ENCODE results near the gene SYCE1. TPM values are rescaled to one million over a fixed set of nuclear protein-coding genes. Genes with fewer than 3 reads are reported as not detected.
"Not testable (repeated sequence)": the region's sequence is repeated elsewhere in the genome, so short reads cannot be mapped to it uniquely, and the experiment has no call there.

SYCE1 gene
- total RNA-seq, 5 donors from 2014 or later (not counting 1 experiment from before 2014, with no cell fraction given) = 0.32 to 1.6 (median 0.59) TPM; not detected in 1

- DNase-seq; H3K4me1 Mint-ChIP-seq; H3K4me3 ChIP-seq (ENCODE audit: control insufficient read depth in 1 of 2, extremely low read depth in 1 of 2, low read length in 1 of 2); H3K36me3 Mint-ChIP-seq; H3K27ac ChIP-seq (ENCODE audit: low read length); H3K36me3 ChIP-seq (ENCODE audit: control insufficient read depth in 2 of 2, extremely low read depth in 1 of 2, insufficient read depth in 1 of 2, low read length in 1 of 2); POLR2A ChIA-PET; H3K4me1 ChIP-seq (ENCODE audit: control insufficient read depth in 1 of 2, extremely low read depth in 1 of 2, insufficient read depth in 2 of 2, low read length in 2 of 2); ATAC-seq (replicated peaks in 1 of 4); H3K4me3 Mint-ChIP-seq; H3K27ac Mint-ChIP-seq; H3K9me3 ChIP-seq; CTCF ChIA-PET: not testable (repeated sequence)
- Mint-ChIP-seq H3K9me3 (peaks cover 0 to 12% (median 0%) of the 10 kb centered on the region in 3 donors), H3K27me3 (peaks cover 68 to 80% of the 10 kb centered on the region in 2 donors)
- WGBS (ENCODE audit: insufficient coverage) = 83% methylated on average over 2 of the region's 2 CpGs
- H3K27me3 ChIP-seq (replicated peaks in 1 of 2; ENCODE audit: control insufficient read depth in 2 of 2, extremely low read depth in 1 of 2, insufficient read depth in 2 of 2, low read length in 1 of 2) = peaks cover 2 to 22% of the 10 kb centered on the region in 2 experiments
Observed at GRCh38 chr10:133603434-133603833, 38.1 kb upstream of the SYCE1 start.

- H3K4me1 Mint-ChIP-seq = no peaks in the 10 kb centered on the region
Observed at GRCh38 chr10:133600657-133601056, 35.3 kb upstream of the SYCE1 start.

GRCh38 chr10:133599869-133600268 is 34.5 kb upstream of the SYCE1 start:
- peaks cover 0 to 19% of the 10 kb centered on the region in 2 experiments for H3K27me3 ChIP-seq (replicated peaks in 1 of 2; ENCODE audit: control insufficient read depth in 2 of 2, extremely low read depth in 1 of 2, insufficient read depth in 2 of 2, low read length in 1 of 2)
- POLR2A ChIA-PET; H3K4me3 Mint-ChIP-seq; H3K4me1 Mint-ChIP-seq; H3K36me3 Mint-ChIP-seq; H3K9me3 Mint-ChIP-seq; DNase-seq; H3K4me1 ChIP-seq (ENCODE audit: control insufficient read depth in 1 of 2, extremely low read depth in 1 of 2, insufficient read depth in 2 of 2, low read length in 2 of 2); H3K36me3 ChIP-seq (ENCODE audit: control insufficient read depth in 2 of 2, extremely low read depth in 1 of 2, insufficient read depth in 1 of 2, low read length in 1 of 2); H3K4me3 ChIP-seq (ENCODE audit: control insufficient read depth in 1 of 2, extremely low read depth in 1 of 2, low read length in 1 of 2); H3K27ac ChIP-seq (ENCODE audit: low read length); H3K27ac Mint-ChIP-seq; CTCF ChIA-PET; ATAC-seq (replicated peaks in 1 of 4); H3K9me3 ChIP-seq: not testable (repeated sequence)
- WGBS (ENCODE audit: insufficient coverage) = no CpG with 5 or more reads among the region's 8 CpGs
- peaks cover 66 to 86% of the 10 kb centered on the region in 2 donors for H3K27me3 Mint-ChIP-seq

More at GRCh38 chr10:133600657-133601056, 35.3 kb upstream of the SYCE1 start:
- ATAC-seq (replicated peaks in 1 of 4) (no peak), DNase-seq (no peak)
- H3K4me3 Mint-ChIP-seq = no peak overlapping the region
- Histone ChIP-seq H3K9me3 (no peaks in the 10 kb centered on the region), H3K27ac (ENCODE audit: low read length) (no peak overlapping the region), H3K4me3 (ENCODE audit: control insufficient read depth in 1 of 2, extremely low read depth in 1 of 2, low read length in 1 of 2) (no peak overlapping the region), H3K4me1 (ENCODE audit: control insufficient read depth in 1 of 2, extremely low read depth in 1 of 2, insufficient read depth in 2 of 2, low read length in 2 of 2) (no peaks in the 10 kb centered on the region), H3K27me3 (replicated peaks in 1 of 2; ENCODE audit: control insufficient read depth in 2 of 2, extremely low read depth in 1 of 2, insufficient read depth in 2 of 2, low read length in 1 of 2) (peaks cover 0 to 19% of the 10 kb centered on the region in 2 experiments), H3K36me3 (ENCODE audit: control insufficient read depth in 2 of 2, extremely low read depth in 1 of 2, insufficient read depth in 1 of 2, low read length in 1 of 2) (no peaks in the 10 kb centered on the region)
- no peak overlapping the region for H3K27ac Mint-ChIP-seq
- peaks cover 67 to 88% of the 10 kb centered on the region in 2 donors for H3K27me3 Mint-ChIP-seq
- no peaks in the 10 kb centered on the region for H3K9me3 Mint-ChIP-seq
- ChIA-PET POLR2A (no interaction called here), CTCF (no interaction called here)
- no CpG with 5 or more reads among the region's 3 CpGs for whole genome bisulfite sequencing (ENCODE audit: insufficient coverage)
- no peaks in the 10 kb centered on the region for H3K36me3 Mint-ChIP-seq

- Mint-ChIP-seq H3K27me3 (peaks cover 27 to 43% of the 10 kb centered on the region in 2 donors), H3K9me3 (no peaks in the 10 kb centered on the region), H3K4me1 (no peaks in the 10 kb centered on the region), H3K4me3 (no peak overlapping the region), H3K27ac (no peak overlapping the region), H3K36me3 (no peaks in the 10 kb centered on the region)
- ChIA-PET CTCF (no interaction called here), POLR2A (no interaction called here)
- no peaks in the 10 kb centered on the region for H3K9me3 ChIP-seq
- WGBS (ENCODE audit: insufficient coverage) = 81% methylated on average over 6 of the region's 6 CpGs
- H3K4me3 ChIP-seq (ENCODE audit: control insufficient read depth in 1 of 2, extremely low read depth in 1 of 2, low read length in 1 of 2) = no peak overlapping the region
- no peaks in the 10 kb centered on the region for H3K4me1 ChIP-seq (ENCODE audit: control insufficient read depth in 1 of 2, extremely low read depth in 1 of 2, insufficient read depth in 2 of 2, low read length in 2 of 2)
- DNase-seq (no peak), ATAC-seq (replicated peaks in 1 of 4) (no peak)
- no peak overlapping the region for H3K27ac ChIP-seq (ENCODE audit: low read length)
- H3K36me3 ChIP-seq (ENCODE audit: control insufficient read depth in 2 of 2, extremely low read depth in 1 of 2, insufficient read depth in 1 of 2, low read length in 1 of 2) = no peaks in the 10 kb centered on the region
- peaks cover 0 to 19% of the 10 kb centered on the region in 2 experiments for H3K27me3 ChIP-seq (replicated peaks in 1 of 2; ENCODE audit: control insufficient read depth in 2 of 2, extremely low read depth in 1 of 2, insufficient read depth in 2 of 2, low read length in 1 of 2)
Observed at GRCh38 chr10:133592716-133593115, 27.3 kb upstream of the SYCE1 start.

GRCh38 chr10:133590970-133591359 is 25.6 kb upstream of the SYCE1 start:
- H3K27ac Mint-ChIP-seq = no peak overlapping the region
- ATAC-seq (replicated peaks in 1 of 4) (no peak), DNase-seq (no peak)
- H3K9me3 Mint-ChIP-seq = no peaks in the 10 kb centered on the region
- ChIA-PET CTCF (no interaction called here), POLR2A (no interaction called here)
- peaks cover 0 to 19% of the 10 kb centered on the region in 2 experiments for H3K27me3 ChIP-seq (replicated peaks in 1 of 2; ENCODE audit: control insufficient read depth in 2 of 2, extremely low read depth in 1 of 2, insufficient read depth in 2 of 2, low read length in 1 of 2)
- no peaks in the 10 kb centered on the region for H3K4me1 ChIP-seq (ENCODE audit: control insufficient read depth in 1 of 2, extremely low read depth in 1 of 2, insufficient read depth in 2 of 2, low read length in 2 of 2)
- no peaks in the 10 kb centered on the region for H3K4me1 Mint-ChIP-seq
- H3K4me3 Mint-ChIP-seq = no peak overlapping the region
- no peaks in the 10 kb centered on the region for H3K36me3 Mint-ChIP-seq
- H3K27me3 Mint-ChIP-seq = peaks cover 16 to 27% of the 10 kb centered on the region in 2 donors
- WGBS (ENCODE audit: insufficient coverage) = 90% methylated on average over 7 of the region's 10 CpGs
- H3K27ac ChIP-seq (ENCODE audit: low read length) = no peak overlapping the region
- H3K36me3 ChIP-seq (ENCODE audit: control insufficient read depth in 2 of 2, extremely low read depth in 1 of 2, insufficient read depth in 1 of 2, low read length in 1 of 2) = no peaks in the 10 kb centered on the region
- no peak overlapping the region for H3K4me3 ChIP-seq (ENCODE audit: control insufficient read depth in 1 of 2, extremely low read depth in 1 of 2, low read length in 1 of 2)
- H3K9me3 ChIP-seq = no peaks in the 10 kb centered on the region

- Mint-ChIP-seq H3K27me3 (peaks cover 13 to 24% of the 10 kb centered on the region in 2 donors), H3K36me3 (no peaks in the 10 kb centered on the region)
- peaks cover 0 to 19% of the 10 kb centered on the region in 2 experiments for H3K27me3 ChIP-seq (replicated peaks in 1 of 2; ENCODE audit: control insufficient read depth in 2 of 2, extremely low read depth in 1 of 2, insufficient read depth in 2 of 2, low read length in 1 of 2)
Observed at GRCh38 chr10:133590226-133590969, 25.0 kb upstream of the SYCE1 start.

More at GRCh38 chr10:133590226-133590969, 25.0 kb upstream of the SYCE1 start:
- POLR2A ChIA-PET = no interaction called here
- DNase-seq (no peak), ATAC-seq (replicated peaks in 1 of 4) (no peak)
- Histone ChIP-seq H3K4me3 (ENCODE audit: control insufficient read depth in 1 of 2, extremely low read depth in 1 of 2, low read length in 1 of 2) (no peak overlapping the region), H3K9me3 (no peaks in the 10 kb centered on the region), H3K4me1 (ENCODE audit: control insufficient read depth in 1 of 2, extremely low read depth in 1 of 2, insufficient read depth in 2 of 2, low read length in 2 of 2) (no peaks in the 10 kb centered on the region), H3K36me3 (ENCODE audit: control insufficient read depth in 2 of 2, extremely low read depth in 1 of 2, insufficient read depth in 1 of 2, low read length in 1 of 2) (no peaks in the 10 kb centered on the region), H3K27ac (ENCODE audit: low read length) (no peak overlapping the region)
- Mint-ChIP-seq H3K4me1 (no peaks in the 10 kb centered on the region), H3K9me3 (peaks cover 0 to 2% (median 0%) of the 10 kb centered on the region in 3 donors), H3K27ac (no peak overlapping the region), H3K4me3 (no peak overlapping the region)
- CTCF ChIA-PET = no interaction called here
- 72% methylated on average over 12 of the region's 13 CpGs for WGBS (ENCODE audit: insufficient coverage)
